Retina (tissue), 1 donor: ENCODE measurements around the gene RBM34.
A peak's percentile ranks its signal among the peaks of the same experiment; 100 is the strongest.

Source experiments
- DNase-seq: peaks from one replicate; pipeline ENCODE4 v3.0.0-alpha.2; 2016

Gene RBM34

DNA sequence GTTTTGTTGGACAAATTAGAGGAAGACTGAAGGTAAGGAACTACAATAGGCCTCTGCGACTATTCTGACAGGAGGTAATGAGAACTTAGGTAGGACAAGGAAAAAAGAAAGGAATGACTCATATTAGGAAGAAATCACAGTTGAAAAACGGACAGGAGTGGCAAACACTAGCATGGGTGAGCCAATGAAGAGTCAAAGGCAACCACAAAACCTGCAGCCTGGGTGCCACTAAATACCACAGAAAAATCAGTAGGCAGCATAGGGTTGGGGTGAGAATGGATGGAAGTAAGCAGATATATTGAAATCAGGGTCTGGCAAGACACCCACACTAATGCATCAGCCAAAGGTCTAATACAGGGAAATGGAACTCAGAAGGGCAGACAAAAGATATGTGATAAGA is 10.0 kb downstream of the RBM34 start:
- DNase-seq = no peak

DNA sequence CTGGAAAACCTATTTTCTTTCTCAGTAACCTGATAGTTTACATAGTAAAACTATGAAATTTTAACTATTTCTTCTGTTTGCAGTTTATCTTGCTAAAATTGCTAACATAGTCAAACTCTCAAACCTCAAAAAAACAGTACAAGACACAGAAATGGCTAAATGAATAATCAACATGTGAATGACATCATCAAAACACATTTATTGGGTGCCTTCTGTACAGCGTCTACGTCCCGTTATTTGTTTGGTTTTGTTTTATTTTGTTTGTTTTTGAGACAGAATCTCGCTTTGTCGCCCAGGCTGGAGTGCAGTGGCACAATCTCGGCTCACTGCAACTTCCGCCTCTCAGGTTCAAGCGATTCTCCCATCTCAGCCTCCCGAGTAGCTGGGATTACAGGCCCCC is 11.2 kb downstream of the RBM34 start:
- DNase-seq = no peak

DNA sequence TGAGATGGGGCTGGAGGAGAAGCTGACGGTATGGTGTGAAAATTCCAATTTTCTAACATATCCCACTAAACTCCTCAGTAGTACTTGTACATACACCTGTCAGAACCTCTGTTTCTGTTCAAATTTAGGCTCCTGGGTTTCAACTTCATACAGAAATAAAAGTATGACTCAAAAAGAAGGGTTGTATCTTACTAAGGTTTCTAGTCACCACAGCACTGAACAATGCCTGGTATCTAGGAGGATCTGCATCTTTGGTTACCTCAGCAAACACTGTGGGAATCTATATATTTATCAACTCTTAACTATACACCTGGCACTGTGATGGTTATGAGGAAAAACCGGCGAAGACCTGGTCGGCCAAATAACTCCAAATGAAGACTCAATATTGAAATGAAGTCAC is 13.8 kb downstream of the RBM34 start:
- no peak for DNase-seq

DNA sequence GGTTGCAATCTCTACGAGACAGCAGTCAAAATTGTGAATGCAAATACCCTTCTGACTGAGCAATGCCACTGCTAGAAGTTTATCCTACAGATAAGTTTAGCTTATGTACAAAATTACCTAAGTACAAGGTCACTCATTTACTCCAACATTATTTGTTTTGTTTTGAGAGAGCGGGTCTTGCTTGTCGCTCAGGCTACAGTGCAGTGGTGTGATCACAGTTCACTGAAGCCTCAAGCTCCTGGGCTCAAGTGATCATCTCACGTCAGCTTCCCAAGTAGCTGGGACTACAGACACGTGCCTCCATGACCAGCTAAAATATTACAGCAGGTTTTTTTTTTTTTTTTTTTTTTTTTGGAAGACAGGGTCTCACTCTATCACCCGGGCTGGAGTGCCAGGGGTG is 15.4 kb downstream of the RBM34 start:
- no peak for DNase-seq

DNA sequence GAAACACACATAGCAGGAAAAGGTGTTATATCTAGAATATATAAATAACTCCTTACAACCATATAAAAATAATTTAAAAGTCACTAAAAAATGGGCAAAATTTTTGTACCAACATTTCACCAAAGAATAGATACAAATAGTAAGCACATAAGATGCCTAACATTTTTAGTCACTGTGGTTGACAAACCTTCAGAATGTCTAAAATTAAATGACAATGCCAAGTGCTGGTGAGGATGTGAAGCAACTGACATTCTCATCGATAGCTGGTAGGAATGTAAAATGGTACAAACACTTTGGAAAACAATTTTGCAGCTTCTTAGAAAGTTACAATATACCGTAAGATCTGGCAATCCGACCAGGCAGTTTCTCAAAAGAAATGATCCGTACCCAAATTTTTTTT is 18.1 kb downstream of the RBM34 start:
- DNase-seq = no peak

DNA sequence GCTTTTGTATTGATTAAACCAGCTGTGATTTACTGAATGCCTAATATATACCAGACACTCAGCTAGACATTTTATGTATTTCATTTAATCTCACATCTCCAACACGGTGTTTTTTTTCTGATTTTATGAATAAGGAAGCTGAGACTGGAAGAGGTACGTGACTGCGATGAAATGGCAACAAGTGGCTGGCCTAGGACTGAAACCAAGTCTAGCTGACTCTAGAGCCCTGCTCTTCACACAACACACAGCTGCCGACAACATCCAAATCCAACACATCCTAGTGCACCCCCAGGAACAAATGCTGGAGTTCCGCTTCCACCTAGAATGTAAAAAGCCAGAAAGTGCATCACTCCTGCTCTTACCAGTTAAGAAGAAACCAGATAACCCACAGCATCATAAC is 21.7 kb downstream of the RBM34 start:
- no peak for DNase-seq

DNA sequence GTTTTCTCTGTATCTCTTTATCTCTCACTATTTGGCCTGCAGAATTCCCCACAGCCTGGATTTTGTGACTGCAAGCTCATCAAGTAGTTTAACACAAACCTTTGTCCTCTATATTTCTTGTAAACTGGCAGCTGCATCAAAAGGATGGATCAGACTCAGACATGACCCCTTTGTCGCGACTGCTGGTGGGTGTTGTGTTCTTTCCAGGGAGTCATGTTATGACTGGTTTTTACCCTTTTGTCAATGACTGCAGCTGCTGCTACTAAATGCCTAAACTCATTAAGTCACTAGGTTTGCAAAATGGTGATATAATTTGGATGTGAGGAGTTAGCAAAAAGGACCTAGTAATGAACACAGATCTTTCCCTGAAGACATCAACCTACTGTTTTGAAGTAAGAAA is 22.2 kb downstream of the RBM34 start:
- no peak for DNase-seq

DNA sequence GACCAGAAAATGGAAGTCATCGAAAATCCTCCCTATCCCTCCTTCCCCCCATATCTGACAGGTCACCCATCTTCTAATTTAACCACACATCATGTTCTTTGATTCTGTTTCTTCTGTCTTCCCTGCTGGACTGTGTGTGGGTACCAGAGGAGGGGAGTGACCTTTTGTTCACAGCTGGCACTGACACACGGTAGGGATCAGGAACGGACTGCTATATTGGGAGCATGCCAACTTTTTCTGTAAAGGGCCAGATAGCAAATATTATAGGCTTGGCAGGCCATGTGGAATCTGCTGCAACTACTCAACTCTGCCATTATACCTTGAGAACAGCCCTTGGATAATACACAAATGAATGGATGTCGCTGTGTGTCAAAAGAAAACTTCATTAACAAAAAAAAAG is 24.9 kb downstream of the RBM34 start:
- no peak for DNase-seq

DNA sequence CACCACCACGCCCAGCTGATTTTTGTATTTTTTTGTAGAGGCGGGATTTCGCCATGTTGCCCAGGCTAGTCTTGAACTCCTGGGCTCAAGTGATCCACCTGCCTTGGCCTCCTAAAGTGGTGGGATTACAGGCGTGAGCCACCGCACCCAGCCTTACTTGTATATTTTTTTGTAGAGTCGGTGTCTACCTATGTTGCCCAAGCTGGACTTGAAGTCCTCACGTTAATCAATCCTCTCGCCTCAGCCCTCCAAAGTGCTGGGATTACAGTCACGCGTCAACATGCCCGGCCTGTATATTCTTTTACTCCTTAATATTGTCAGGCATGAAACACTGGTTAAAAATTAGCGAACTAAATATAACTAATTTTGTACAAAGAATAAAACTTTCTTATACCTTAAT is 26.9 kb downstream of the RBM34 start:
- no peak for DNase-seq

DNA sequence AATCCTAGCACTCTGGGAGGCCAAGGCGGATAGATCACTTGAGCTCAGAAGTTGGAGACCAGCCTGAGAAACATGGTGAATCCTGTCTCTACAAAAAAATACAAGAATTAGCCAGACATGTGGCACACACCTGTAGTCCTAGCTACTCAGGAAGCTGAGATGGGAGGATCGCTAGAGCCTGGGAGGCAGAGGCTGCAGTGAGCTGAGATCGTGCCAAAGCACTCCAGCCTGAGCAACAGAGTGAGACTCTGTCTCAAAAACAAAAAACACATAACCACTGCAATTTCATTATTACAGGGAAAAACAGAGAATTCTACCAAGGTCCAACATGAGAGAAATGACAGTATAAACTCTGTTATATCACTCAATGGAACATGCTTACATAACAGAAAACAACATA is 28.0 kb downstream of the RBM34 start:
- no peak for DNase-seq

DNA sequence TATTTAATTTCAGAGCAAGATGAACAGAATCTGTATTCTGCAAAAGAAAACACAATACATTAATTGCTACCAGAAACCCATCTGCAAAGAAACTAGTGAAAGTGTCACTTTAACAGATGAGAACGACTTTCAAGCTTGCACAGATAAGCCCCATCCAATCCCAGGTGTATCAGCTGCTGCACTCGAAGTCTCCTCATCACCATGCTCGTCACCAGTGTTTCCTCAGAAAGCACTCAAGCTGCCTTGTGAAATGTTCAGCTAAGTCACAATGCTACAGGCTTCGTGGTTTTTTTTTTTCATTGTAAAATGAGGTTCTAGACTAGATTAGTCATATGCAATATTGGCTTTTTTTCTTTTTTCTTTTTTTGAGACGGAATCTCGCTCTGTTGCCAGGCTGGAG is 29.1 kb downstream of the RBM34 start:
- no peak for DNase-seq

DNA sequence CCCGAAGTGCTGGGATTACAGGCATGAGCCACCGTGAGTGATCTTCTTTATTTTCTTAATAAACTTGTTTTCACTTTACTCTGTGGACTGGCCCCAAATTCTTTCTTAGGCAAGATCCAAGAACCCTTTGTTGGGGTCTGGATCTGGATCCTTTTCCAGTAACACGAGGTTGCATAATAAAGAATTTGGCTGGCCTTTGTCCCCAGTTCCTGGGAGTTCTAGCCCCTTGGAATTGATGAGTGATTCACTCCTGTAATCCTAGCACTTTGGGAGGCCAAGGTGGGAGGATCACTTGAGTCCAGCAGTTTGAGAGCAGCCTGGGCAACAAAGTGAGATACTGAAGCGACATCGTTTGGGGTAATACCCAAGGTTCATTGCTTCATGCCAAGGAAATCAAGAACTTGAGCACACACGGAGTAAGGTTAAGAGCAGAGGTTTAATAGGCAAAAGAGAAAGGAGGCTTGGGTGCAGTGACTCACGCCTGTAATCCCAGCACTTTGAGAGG is 30.2 kb downstream of the RBM34 start:
- DNase-seq = no peak

DNA sequence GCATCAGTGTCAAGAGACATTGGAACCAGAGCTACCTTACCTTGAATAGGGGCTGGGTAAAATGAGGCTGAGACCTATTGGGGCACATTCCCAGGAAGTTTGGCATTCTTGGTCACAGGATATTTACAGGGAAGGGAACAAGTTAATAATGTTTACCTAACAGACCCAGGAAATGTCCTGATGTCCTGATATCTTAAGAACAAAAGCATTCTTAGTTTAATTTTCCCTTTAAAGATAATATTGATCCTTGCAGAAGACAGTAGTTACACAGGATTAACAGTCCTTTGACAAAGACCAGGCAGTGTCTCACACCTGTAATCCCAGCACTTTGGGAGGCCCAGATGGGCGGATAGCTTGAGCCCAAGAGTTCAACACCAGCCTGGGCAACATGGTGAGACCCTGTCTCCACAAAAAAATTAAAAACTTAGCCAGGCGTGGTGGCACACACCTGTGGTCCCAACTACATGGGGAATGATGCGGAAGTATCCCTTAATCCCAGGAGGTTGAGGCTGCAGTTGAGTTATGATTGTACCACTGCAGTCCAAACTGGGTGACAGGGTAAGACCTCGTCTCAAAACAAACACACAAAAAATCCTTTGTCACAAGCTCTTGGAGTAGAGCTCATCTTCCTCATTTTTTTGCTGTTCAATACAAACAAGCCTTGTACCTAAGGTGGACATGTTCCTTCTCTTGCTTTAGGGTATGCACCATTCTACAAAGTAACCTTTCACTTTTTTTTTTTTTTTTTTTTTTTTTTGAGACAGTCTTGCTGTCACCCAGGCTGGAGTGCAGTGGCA is 31.1 kb downstream of the RBM34 start:
- DNase-seq = no peak

DNA sequence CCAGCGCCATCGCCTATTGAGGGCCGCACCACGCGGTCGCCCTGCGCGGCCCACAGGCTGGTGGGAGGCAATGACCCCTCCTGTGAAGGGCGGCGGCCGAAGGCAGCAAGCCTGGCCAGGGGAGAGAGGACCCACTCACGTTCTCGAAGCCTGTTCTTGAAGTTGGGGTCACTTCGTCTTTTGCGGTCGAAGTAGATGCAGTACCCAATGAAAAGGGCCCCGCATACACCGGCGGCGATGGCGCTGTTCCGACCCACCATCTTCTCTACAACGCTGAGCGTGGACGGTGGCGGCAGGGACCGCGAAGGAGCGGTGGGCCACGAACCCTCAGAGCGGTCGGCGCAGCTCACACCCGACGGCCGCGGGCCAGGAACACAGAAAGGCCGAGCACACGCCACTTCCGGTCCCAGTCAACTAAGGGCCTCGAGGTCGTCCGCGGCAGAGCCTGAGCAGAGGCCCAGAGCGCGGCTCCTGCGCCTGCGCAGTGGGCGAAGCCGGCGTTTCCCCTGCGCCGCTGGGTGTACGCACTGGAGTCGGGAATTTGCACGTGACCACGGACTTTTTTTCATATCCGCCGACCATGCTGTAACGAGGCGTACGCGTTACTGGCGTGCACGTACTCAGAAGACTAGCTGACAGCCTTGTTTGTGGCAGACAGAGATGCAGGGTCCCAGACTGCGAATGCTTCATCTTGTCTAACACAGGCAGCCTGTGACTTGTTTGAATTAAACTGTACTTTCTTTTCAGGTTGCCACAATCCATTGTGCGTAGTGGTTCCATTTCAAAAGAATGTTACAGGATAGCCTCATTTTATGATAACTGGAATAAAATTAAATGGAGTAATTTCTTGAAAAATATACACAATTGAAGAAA is 32.4 kb downstream of the RBM34 start, which contains the start of gene TOMM20:
TSS of gene TOMM20 (minus strand) at position 382 of the 873 bp plus-strand sequence. CDS start at position 260, 122 bp downstream.
- peak; percentile 98 for DNase-seq

DNA sequence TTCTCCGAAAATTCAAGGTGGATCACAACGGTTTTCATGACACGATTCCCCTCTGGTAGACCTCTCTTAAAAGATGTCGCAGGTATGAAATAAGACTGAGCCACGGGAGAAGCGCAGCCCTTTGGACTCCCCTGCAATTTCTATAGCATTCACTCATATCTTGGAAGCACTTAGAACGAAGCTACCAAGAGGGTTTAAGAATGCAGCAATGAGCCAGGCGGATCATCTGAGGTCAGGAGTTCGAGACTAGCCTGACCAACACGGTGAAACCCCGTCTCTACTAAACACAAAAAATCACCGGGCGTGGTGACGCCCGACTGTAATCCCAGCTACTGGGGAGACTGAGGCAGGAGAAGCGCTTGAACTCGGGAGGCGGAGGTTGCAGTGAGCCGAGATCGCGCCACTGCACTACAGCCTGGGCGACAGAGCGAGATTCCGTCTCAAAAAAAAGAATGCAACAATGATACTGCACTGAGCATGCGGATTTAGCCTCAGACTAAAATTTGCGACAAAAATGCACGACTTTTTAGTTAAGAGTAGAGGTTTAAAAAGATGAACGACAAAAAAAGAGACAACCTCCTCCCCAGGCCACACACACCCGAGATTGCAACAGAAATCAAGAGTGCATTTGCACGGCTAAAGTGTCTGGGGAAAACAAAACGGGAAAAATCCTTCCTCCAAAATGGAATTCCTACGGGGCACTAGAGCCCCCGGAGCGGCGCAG is 33.2 kb downstream of the RBM34 start:
- DNase-seq = no peak

DNA sequence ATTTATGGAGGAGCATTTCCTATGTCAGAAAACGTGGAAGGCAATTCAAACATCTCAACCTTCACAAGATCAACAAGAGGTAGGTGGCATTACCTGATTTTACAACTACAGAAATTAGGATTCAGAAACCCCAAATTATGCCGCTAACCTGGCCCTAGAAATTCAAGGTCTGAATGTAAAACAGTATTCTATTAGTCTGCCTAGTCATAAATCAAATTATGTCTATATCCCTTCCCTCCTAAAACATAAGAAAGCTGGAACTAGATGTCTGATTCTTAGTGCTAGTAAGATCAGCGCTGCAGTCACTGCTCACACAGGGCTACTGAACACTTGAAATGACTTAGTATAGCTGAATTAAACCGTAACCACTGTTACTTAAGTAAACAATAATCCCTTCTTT is 33.8 kb downstream of the RBM34 start:
- DNase-seq = no peak

DNA sequence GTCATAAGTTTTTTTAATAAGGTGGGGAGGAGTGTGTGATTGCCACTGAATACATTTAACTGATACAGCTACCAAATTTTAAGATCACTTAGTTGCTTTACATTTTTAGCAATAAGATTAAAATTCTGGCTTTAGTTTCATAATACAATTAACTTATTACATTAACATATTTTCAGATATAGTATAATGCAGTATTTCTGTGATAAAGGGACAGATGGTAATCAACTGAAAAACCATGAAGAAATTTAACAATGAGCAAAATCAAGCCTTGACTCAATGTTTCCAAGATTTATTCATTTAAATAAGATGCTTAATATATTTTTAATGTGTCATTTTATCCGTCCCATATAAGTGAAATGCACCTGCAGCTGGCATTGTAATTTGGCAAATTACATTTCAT is 36.4 kb downstream of the RBM34 start:
- no peak for DNase-seq

DNA sequence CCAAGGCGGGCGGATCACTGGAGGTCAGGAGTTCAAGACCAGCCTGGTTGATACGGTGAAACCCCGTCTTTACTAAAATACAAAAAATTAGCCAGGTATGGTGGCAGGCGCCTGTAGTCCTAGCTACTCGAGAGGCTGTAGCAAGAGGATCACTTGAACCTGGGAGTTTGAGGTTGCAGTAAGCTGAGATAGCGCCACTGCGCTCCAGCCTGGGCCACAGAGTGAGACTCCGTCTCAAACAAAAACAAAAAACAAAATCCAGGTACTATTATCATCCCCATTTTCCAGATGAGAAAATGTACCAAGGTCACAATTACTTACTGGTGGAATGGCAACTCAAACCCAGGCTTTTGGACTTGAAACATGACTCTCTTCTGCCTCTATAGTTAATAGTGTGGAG is 36.9 kb downstream of the RBM34 start:
- no peak for DNase-seq

DNA sequence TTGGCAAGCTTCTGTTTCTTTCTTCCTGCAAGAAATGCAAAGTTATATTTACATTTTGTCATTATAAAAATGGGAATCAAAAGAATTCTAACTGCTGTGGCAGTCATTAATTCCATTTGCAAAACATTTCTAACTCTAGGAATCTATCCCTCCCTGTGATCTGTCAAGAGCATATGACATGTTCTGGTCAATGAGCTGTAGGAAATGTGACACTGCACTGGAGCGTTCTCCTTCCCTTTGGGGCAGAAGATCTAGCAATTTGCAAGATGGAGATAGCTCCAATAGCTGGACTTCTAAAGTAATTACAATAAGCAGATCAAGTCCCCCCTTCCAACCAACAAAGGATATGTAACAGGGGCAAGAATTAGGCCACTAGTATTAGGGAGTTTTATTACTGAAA is 38.7 kb downstream of the RBM34 start:
- DNase-seq = no peak

DNA sequence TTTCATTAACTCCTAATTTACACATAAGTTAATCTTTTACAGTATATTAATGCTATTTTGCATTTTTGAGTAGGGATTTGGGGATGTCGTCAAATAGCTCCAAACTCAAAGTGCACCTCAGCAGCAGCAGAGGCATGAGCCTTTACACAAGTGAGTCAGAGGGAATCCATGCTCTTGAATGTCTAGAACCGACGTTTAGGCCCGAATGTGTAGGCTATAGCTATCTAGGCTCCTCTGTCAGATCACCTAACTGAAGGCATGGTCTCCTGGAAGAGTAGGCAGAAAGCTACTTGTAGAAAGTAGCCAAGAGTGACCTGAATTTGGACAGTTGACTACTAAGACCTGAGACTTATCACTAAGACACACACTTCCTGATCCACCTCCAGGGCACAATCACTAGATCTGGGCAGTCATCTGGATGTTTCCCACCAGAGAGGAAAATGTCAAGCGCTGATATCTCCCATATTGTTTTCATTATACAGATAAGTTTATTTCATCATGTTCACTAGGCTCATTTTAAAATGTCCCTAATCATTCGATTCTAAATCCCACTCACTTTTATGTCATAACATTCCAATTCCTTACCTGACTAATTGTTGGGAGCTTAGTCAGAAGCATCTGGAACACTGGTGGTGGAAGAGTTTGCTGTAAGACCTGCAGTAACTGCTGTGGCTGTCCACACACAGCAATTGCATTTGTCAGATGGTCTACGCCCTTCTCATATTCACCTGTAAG is 47.7 kb downstream of the RBM34 start:
- no peak for DNase-seq

DNA sequence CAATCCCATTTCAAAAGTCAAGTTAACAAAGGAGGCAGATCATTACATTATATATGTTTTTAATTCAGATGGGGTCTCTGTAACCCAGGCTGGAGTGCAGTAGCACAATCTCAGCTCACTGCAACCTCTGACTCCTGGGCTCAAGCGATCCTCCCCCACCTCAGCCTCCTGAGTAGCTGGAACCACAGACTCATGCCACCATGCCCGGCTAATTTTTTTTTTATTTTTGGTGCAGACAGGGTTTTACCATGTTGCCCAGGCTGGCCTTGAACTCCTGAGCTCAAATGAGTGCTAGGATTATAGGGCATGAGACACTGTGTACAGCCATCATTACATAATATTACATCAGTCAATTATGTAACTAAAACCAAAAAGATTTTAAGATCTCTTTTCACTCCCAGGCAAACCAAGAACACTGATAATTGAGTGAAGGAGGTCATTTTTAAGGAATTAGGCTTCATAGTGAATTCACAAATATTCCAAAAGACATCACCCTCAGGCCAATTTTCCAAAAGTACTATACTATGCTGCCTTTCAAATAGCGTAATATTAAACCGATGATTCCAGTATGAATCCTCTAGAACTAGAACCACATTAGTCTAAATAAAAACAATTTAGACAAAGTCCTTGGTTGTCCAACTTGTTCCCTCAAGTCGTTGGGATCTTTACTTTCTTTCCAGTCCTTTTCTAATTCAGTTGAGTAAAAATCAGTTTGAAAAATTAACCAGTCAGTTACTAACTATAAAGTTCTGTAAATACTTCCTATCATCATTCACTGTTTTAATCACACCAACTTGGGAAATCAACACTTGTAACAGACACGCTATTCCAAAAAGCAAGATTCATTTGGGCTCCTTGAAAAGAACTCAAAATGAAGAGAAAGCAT is 48.5 kb downstream of the RBM34 start:
- no peak for DNase-seq

DNA sequence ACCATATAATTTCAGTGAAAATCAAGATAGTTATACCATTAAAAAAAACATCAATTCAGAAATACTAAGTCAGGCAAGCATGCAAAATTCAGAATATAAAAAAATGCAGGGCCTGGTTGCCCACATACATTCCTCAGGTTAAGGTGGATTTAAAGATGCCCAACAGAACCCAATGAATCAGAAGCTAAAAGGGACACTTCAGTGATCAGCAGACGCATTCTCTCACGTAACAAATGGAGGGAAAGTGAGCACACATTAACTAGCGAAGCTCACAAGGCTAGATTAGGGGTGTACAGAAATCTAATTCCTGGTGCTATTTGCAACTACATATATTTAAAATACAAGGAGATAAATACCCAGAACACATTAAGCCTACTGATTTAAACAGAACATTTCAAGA is 49.9 kb downstream of the RBM34 start:
- DNase-seq = no peak
